ENCODE results near the gene SGCB. TPM values are rescaled to one million over a fixed set of nuclear protein-coding genes. Genes with fewer than 3 reads are reported as not detected.

The SGCB gene

Small RNAs within 50 kb of the gene (small RNA-seq; reads per million reads assigned to genes)
- gene AC104784.1 (ENCODE audit: low read depth) = not detected

Measured in mesenchymal stem cell (in vitro differentiated cells and primary cell).